Myocyte (in vitro differentiated cells): ENCODE data around the gene EFCAB13. TPM values are rescaled to one million over a fixed set of nuclear protein-coding genes. Genes with fewer than 3 reads are reported as not detected.
A peak's percentile ranks its signal among the peaks of the same experiment; 100 is the strongest.
"Not testable (repeated sequence)": the region's sequence is repeated elsewhere in the genome, so short reads cannot be mapped to it uniquely, and the experiment has no call there.

Source experiments
- DNase-seq: peaks from one replicate; pipeline ENCODE4 v3.0.0-alpha.2; 2012; ENCODE audit warnings: low read depth
- total RNA-seq: library from RNA; depleted of rRNA; stranded (reverse); fragments of >200 nt; gene quantifications from 2 replicates; pipeline ENCODE4 v1.2.3, GENCODE V29; 2014

The EFCAB13 gene
- total RNA-seq, 1 donor from 2014 or later = 3.4 TPM

DNA sequence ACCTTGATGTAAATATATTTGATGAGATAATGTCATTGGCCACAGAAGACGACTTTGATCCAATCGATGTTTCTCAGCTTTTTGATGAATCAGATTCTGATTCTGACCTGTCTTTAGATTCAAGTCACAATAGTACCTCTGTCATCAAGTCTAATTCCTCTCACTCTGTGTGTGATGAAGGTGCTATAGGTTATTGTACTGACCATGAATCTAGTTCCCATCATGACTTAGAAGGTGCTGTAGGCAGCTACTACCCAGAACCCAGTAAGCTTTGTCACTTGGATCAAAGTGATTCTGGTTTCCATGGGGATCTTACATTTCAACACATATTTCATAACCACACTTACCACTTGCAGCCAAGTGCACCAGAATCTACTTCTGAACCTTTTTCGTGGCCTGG is 101.5 kb downstream of the EFCAB13 start:
- DNase-seq = not testable (repeated sequence)

DNA sequence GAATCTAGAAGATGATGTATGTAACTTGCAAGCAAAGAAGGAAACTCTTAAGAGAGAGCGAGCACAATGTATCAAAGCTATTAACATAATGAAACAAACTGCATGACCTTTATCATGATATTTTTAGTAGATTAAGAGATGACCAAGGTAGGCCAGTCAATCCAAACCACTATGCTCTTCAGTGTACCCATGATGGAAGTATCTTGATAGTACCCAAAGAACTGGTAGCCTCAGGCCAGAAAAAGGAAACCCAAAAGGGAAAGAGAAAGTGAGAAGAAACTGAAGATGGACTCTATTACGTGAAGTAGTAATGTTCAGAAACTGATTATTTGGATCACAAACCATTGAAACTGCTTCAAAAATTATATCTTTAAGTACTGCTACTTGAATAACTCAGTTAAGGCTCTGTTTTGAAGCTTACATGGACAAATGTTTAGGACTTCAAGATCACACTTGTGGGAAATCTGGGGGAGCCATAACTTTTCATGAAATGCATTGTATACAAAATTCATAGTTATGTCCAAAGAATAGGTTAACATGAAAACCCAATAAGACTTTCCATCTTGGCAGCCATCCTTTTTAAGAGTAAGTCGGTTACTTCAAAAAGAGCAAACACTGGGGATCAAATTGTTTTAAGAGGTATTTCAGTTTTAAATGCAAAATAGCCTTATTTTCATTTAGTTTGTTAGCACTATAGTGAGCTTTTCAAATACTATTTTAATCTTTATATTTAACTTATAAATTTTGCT is 102.3 kb downstream of the EFCAB13 start:
- DNase-seq = not testable (repeated sequence)

DNA sequence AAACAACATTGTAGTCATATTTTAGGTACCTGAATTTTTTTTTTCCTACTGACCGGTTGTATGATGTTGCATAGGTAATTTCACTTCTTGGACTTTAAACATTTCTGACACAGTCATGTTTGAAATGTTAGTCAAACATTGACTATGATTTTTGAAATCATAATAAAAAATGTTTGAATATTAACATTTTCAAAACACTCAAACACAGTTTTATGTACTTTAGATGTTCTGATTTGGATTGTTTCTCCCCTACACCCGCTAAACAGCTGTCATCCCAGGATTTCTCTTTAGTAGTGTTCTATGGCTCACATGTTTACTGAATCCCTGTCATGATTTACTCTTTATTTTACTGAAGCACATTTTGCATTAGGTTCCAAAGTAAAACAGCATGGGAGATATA is 104.2 kb downstream of the EFCAB13 start:
- DNase-seq = no peak

DNA sequence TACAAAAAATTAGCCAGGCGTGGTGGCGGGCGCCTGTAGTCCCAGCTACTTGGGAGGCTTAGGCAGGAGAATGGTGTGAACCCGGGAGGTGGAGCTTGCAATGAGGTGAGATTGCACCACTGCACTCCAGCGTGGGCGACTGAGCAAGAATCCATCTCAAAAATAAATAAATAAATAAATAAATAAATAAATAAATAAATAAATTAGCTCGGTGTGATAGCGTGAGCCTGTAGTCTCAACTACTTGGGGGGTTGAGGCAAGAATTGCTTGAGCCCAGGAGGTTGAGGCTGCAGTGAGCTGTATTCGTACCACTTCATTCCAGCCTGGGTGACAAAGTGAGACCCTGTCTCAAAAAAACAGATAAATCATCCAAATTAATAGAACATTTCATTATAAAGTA is 108.5 kb downstream of the EFCAB13 start:
- not testable (repeated sequence) for DNase-seq

DNA sequence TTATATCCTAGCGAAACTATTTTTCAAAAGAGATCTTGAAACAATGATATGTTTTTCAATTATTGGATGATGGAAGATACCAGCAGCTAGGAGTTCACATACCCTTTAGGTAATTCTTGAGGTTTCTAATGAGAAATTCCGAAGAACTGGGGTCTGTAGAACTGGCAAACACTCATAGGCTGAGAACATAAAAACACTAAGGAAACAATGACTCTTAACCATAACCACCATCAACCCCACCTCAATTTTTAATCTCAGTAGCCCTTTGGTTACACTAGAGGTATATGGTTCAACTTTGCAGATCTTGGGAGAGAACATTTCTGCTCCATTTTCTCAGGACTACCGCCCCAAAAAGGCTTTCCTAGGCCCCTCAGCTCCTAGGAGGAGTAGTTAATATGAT is 141.4 kb downstream of the EFCAB13 start:
- no peak for DNase-seq

GRCh38 chr17:47466976-47467375 is 143.2 kb downstream of the EFCAB13 start:
- peak; percentile 70 for DNase-seq

GRCh38 chr17:47470836-47471235 is 147.1 kb downstream of the EFCAB13 start:
- DNase-seq = no peak

- DNase-seq = not testable (repeated sequence)
Observed at GRCh38 chr17:47472073-47472472, 148.3 kb downstream of the EFCAB13 start.

Other genes with a start within 250 kb of the EFCAB13 start
- gene CDC27, start 134.7 kb upstream of the EFCAB13 start, total RNA-seq = 89.3 and 93.2 TPM in 2 replicates
- gene MYL4, start 114.6 kb upstream of the EFCAB13 start, total RNA-seq = 1,048 and 1,135 TPM in 2 replicates
- 1.5 and 3.5 TPM in 2 replicates for gene ITGB3, start 70.1 kb upstream of the EFCAB13 start, total RNA-seq
- 152 and 170 TPM in 2 replicates for gene NPEPPS, start 207.2 kb downstream of the EFCAB13 start, total RNA-seq